ENCODE measurements around the gene ZBTB46. TPM values are rescaled to one million over a fixed set of nuclear protein-coding genes. Genes with fewer than 3 reads are reported as not detected.

The ZBTB46 gene
- total RNA-seq, 1 experiment from 2014 or later = 13.5 TPM

- Histone ChIP-seq H3K27me3 (ENCODE audit: control insufficient read depth, insufficient read depth, low read length) (no peaks in the 10 kb centered on the region), H3K36me3 (replicated peaks; ENCODE audit: control insufficient read depth, insufficient read depth, low read length) (no peaks in the 10 kb centered on the region; the same call in 1 of the 2 replicates), H3K4me3 (ENCODE audit: insufficient read depth, low read depth, low read length) (no peak overlapping the region)
- peak; percentile 84 for DNase-seq
Measured at GRCh38 chr20:63751471-63752271, 79.4 kb downstream of the ZBTB46 start.

GRCh38 chr20:63750807-63751470 is 80.1 kb downstream of the ZBTB46 start:
- DNase-seq = peak; percentile 81
- no peak overlapping the region for H3K4me3 ChIP-seq (ENCODE audit: insufficient read depth, low read depth, low read length)
- H3K27me3 ChIP-seq (ENCODE audit: control insufficient read depth, insufficient read depth, low read length) = no peaks in the 10 kb centered on the region
- H3K36me3 ChIP-seq (replicated peaks; ENCODE audit: control insufficient read depth, insufficient read depth, low read length) = peaks cover 1% of the 10 kb centered on the region; the same call in 1 of the 2 replicates

GRCh38 chr20:63749597-63750508 is 81.2 kb downstream of the ZBTB46 start:
- peak; percentile 59 for DNase-seq
- Histone ChIP-seq H3K36me3 (replicated peaks; ENCODE audit: control insufficient read depth, insufficient read depth, low read length) (peaks cover 1% of the 10 kb centered on the region; the same call in 1 of the 2 replicates), H3K4me3 (ENCODE audit: insufficient read depth, low read depth, low read length) (no peak overlapping the region), H3K27me3 (ENCODE audit: control insufficient read depth, insufficient read depth, low read length) (no peaks in the 10 kb centered on the region)

GRCh38 chr20:63748934-63749270 is 82.2 kb downstream of the ZBTB46 start:
- peak; percentile 53 for DNase-seq
- H3K27me3 ChIP-seq (ENCODE audit: control insufficient read depth, insufficient read depth, low read length) = no peaks in the 10 kb centered on the region
- H3K4me3 ChIP-seq (ENCODE audit: insufficient read depth, low read depth, low read length) = no peak overlapping the region
- H3K36me3 ChIP-seq (replicated peaks; ENCODE audit: control insufficient read depth, insufficient read depth, low read length) = peaks cover 1% of the 10 kb centered on the region; the same call in 1 of the 2 replicates

GRCh38 chr20:63748070-63748933 is 82.8 kb downstream of the ZBTB46 start:
- H3K36me3 ChIP-seq (replicated peaks; ENCODE audit: control insufficient read depth, insufficient read depth, low read length) = peaks cover 1% of the 10 kb centered on the region; the same call in 1 of the 2 replicates
- no peak overlapping the region for H3K4me3 ChIP-seq (ENCODE audit: insufficient read depth, low read depth, low read length)
- peak; percentile 65 for DNase-seq
- H3K27me3 ChIP-seq (ENCODE audit: control insufficient read depth, insufficient read depth, low read length) = no peaks in the 10 kb centered on the region

- H3K27me3 ChIP-seq (ENCODE audit: control insufficient read depth, insufficient read depth, low read length) = no peaks in the 10 kb centered on the region
- DNase-seq = peak; percentile 81
Measured at GRCh38 chr20:63747622-63748069, 83.4 kb downstream of the ZBTB46 start.

GRCh38 chr20:63746751-63747315 is 84.2 kb downstream of the ZBTB46 start:
- Histone ChIP-seq H3K4me3 (ENCODE audit: insufficient read depth, low read depth, low read length) (no peak overlapping the region), H3K36me3 (replicated peaks; ENCODE audit: control insufficient read depth, insufficient read depth, low read length) (peaks cover 1% of the 10 kb centered on the region; the same call in 1 of the 2 replicates), H3K27me3 (ENCODE audit: control insufficient read depth, insufficient read depth, low read length) (no peaks in the 10 kb centered on the region)
- DNase-seq = peak; percentile 71

More at GRCh38 chr20:63747622-63748069, 83.4 kb downstream of the ZBTB46 start:
- H3K36me3 ChIP-seq (replicated peaks; ENCODE audit: control insufficient read depth, insufficient read depth, low read length) = peaks cover 1% of the 10 kb centered on the region; the same call in 1 of the 2 replicates
- H3K4me3 ChIP-seq (ENCODE audit: insufficient read depth, low read depth, low read length) = no peak overlapping the region

GRCh38 chr20:63745961-63746731 is 84.9 kb downstream of the ZBTB46 start:
- Histone ChIP-seq H3K27me3 (ENCODE audit: control insufficient read depth, insufficient read depth, low read length) (no peaks in the 10 kb centered on the region), H3K36me3 (replicated peaks; ENCODE audit: control insufficient read depth, insufficient read depth, low read length) (peaks cover 1% of the 10 kb centered on the region; the same call in 1 of the 2 replicates), H3K4me3 (ENCODE audit: insufficient read depth, low read depth, low read length) (no peak overlapping the region)
- peak; percentile 68 for DNase-seq

GRCh38 chr20:63745424-63745805 is 85.6 kb downstream of the ZBTB46 start:
- no peaks in the 10 kb centered on the region for H3K27me3 ChIP-seq (ENCODE audit: control insufficient read depth, insufficient read depth, low read length)
- no peak overlapping the region for H3K4me3 ChIP-seq (ENCODE audit: insufficient read depth, low read depth, low read length)
- H3K36me3 ChIP-seq (replicated peaks; ENCODE audit: control insufficient read depth, insufficient read depth, low read length) = peaks cover 1% of the 10 kb centered on the region; the same call in 1 of the 2 replicates
- DNase-seq = peak; percentile 78

- peaks cover 1% of the 10 kb centered on the region; the same call in 1 of the 2 replicates for H3K36me3 ChIP-seq (replicated peaks; ENCODE audit: control insufficient read depth, insufficient read depth, low read length)
- DNase-seq = peak; percentile 64
Measured at GRCh38 chr20:63744574-63745423, 86.3 kb downstream of the ZBTB46 start.

GRCh38 chr20:63744158-63744557 is 86.9 kb downstream of the ZBTB46 start:
- Histone ChIP-seq H3K36me3 (replicated peaks; ENCODE audit: control insufficient read depth, insufficient read depth, low read length) (peaks cover 1% of the 10 kb centered on the region; the same call in 1 of the 2 replicates), H3K27me3 (ENCODE audit: control insufficient read depth, insufficient read depth, low read length) (no peaks in the 10 kb centered on the region), H3K4me3 (ENCODE audit: insufficient read depth, low read depth, low read length) (no peak overlapping the region)
- no peak for DNase-seq

More at GRCh38 chr20:63744574-63745423, 86.3 kb downstream of the ZBTB46 start:
- no peaks in the 10 kb centered on the region for H3K27me3 ChIP-seq (ENCODE audit: control insufficient read depth, insufficient read depth, low read length)
- H3K4me3 ChIP-seq (ENCODE audit: insufficient read depth, low read depth, low read length) = no peak overlapping the region
